PC-3 (cell line): ENCODE results near the gene NKX1-1.

Experiments used
- EZH2 ChIP-seq: fragments of 300-600 bp; sonication (generic); IDR thresholded peaks from one replicate; pipeline ENCODE4 v1.6.1; 2017; ENCODE audit warnings: antibody characterized with exemption, mild to moderate bottlenecking, low read length; ENCODE audit not compliant: unreplicated experiment
- TF ChIP-seq, protein P1 (sequence below): fragments of 300-600 bp; sonication (generic); conservative IDR thresholded peaks from 2 replicates; pipeline ENCODE4 v1.5.1; 2017; ENCODE audit warnings: antibody characterized with exemption, low read depth, mild to moderate bottlenecking, low read length

DNA sequence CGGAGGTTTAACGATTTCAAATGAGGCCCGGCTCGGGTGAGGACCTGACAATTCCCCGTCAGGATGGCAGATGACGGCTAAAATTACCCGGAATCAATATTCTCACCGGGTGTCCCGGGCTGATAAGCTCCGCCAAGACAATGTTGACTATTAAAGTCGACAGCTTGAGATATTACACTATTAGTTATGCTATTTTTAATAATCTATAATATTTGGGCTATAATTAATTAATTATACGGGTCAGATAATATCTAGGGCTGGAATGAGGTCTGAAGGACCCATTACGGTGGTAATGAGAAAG, 9.4 kb upstream of the NKX1-1 start:
- TF ChIP-seq, protein P1, sequence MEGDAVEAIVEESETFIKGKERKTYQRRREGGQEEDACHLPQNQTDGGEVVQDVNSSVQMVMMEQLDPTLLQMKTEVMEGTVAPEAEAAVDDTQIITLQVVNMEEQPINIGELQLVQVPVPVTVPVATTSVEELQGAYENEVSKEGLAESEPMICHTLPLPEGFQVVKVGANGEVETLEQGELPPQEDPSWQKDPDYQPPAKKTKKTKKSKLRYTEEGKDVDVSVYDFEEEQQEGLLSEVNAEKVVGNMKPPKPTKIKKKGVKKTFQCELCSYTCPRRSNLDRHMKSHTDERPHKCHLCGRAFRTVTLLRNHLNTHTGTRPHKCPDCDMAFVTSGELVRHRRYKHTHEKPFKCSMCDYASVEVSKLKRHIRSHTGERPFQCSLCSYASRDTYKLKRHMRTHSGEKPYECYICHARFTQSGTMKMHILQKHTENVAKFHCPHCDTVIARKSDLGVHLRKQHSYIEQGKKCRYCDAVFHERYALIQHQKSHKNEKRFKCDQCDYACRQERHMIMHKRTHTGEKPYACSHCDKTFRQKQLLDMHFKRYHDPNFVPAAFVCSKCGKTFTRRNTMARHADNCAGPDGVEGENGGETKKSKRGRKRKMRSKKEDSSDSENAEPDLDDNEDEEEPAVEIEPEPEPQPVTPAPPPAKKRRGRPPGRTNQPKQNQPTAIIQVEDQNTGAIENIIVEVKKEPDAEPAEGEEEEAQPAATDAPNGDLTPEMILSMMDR, result no peak
- TF ChIP-seq EZH2, result no peak
